GM12892 (cell line): ENCODE measurements around the gene CRK.
"Not testable (repeated sequence)": the region's sequence is repeated elsewhere in the genome, so short reads cannot be mapped to it uniquely, and the experiment has no call there.

Source experiments
- POLR2A ChIP-seq: IDR thresholded peaks from 2 replicates; pipeline ENCODE4 v1.6.1; 2011; ENCODE audit warnings: low read depth, low read length, control low read depth
- POLR2AphosphoS5 ChIP-seq: IDR thresholded peaks from 2 replicates; pipeline ENCODE4 v1.6.1; 2011; ENCODE audit warnings: low read depth, low read length, control low read depth
- TAF1 ChIP-seq: IDR thresholded peaks from 2 replicates; pipeline ENCODE4 v1.6.1; 2011; ENCODE audit warnings: low read depth, mild to moderate bottlenecking, control low read depth, low read length, borderline replicate concordance

DNA sequence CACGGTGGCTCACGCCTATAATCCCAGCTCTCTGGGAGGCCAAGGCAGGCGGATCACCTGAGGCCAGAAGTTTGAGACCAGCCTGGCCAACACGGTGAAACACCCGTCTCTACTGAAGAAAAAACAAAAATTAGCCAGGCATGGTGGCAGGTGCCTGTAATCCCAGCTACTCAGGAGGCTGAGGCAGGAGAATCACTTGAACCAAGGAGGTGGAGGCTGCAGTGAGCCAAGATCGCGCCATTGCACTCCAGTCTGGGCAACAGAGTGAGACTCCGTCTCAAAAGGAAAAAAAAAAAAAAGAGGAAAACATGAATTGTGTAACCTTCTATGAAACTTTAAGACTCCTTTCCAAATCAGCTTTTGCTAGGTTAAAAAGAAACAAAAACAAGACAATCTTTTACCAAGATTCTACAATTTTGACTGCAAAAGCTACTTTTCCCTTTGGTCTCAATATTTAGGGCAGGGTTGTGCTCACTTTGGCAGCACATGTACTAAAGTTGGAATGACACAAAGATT, 69.3 kb downstream of the CRK start:
- not testable (repeated sequence) for TF ChIP-seq POLR2A, POLR2AphosphoS5, TAF1
